HG03159 (cell line): ENCODE data around the gene BEST3.

Experiments used
- ATAC-seq: cut with Tn5 transposase; IDR thresholded peaks from one replicate; pipeline ENCODE4 v1.9.1; 2021; ENCODE audit warnings: mild to moderate bottlenecking, moderate library complexity; ENCODE audit not compliant: unreplicated experiment

BEST3 gene

GRCh38 chr12:69653703-69654102, 45.4 kb downstream of the BEST3 start:
- no peak for ATAC-seq

- ATAC-seq: no peak
Measured at GRCh38 chr12:69651922-69652321, 47.2 kb downstream of the BEST3 start.

- ATAC-seq: no peak
Measured at GRCh38 chr12:69649529-69649928, 49.6 kb downstream of the BEST3 start.

GRCh38 chr12:69648476-69648875, 50.6 kb downstream of the BEST3 start:
- ATAC-seq: no peak

- ATAC-seq: no peak
Measured at GRCh38 chr12:69647178-69647577, 51.9 kb downstream of the BEST3 start.

- no peak for ATAC-seq
Measured at GRCh38 chr12:69645031-69645430, 54.1 kb downstream of the BEST3 start.

- no peak for ATAC-seq
Measured at GRCh38 chr12:69644511-69644910, 54.6 kb downstream of the BEST3 start.

- no peak for ATAC-seq
Measured at GRCh38 chr12:69642531-69642930, 56.6 kb downstream of the BEST3 start.

- no peak for ATAC-seq
Measured at GRCh38 chr12:69641546-69641945, 57.6 kb downstream of the BEST3 start.

- ATAC-seq: peak; percentile 87
Measured at GRCh38 chr12:69639400-69640016, 59.6 kb downstream of the BEST3 start.

- ATAC-seq: peak; percentile 52
Measured at GRCh38 chr12:69633061-69633460, 66.0 kb downstream of the BEST3 start.

- ATAC-seq: no peak
Measured at GRCh38 chr12:69630191-69630590, 68.9 kb downstream of the BEST3 start.

GRCh38 chr12:69627501-69627900, 71.6 kb downstream of the BEST3 start:
- no peak for ATAC-seq

GRCh38 chr12:69623970-69624369, 75.1 kb downstream of the BEST3 start:
- ATAC-seq: no peak

- no peak for ATAC-seq
Measured at GRCh38 chr12:69621551-69621950, 77.6 kb downstream of the BEST3 start.

- ATAC-seq: no peak
Measured at GRCh38 chr12:69620921-69621320, 78.2 kb downstream of the BEST3 start.

- ATAC-seq: no peak
Measured at GRCh38 chr12:69620077-69620476, 79.0 kb downstream of the BEST3 start.

GRCh38 chr12:69619050-69619449, 80.1 kb downstream of the BEST3 start:
- ATAC-seq: no peak

GRCh38 chr12:69616025-69616424, 83.1 kb downstream of the BEST3 start:
- ATAC-seq: no peak

- ATAC-seq: no peak
Measured at GRCh38 chr12:69613351-69613750, 85.8 kb downstream of the BEST3 start.

GRCh38 chr12:69610729-69611128, 88.4 kb downstream of the BEST3 start, which contains the start of gene LRRC10:
TSS of gene LRRC10 (minus strand) at chr12:69610907. CDS start at chr12:69610838, 69 bp downstream.
- ATAC-seq: no peak

GRCh38 chr12:69610126-69610525, 89.0 kb downstream of the BEST3 start:
- ATAC-seq: no peak

GRCh38 chr12:69608114-69608513, 91.0 kb downstream of the BEST3 start:
- no peak for ATAC-seq
